Lower leg skin (tissue), 4 donors: Measurements from ENCODE around the gene LIFR. TPM values are rescaled to one million over a fixed set of nuclear protein-coding genes. Genes with fewer than 3 reads are reported as not detected.

Experiments used
- DNase-seq, 2 donors: peaks; one replicate each; pipeline ENCODE4 v3.0.0-alpha.2; 2019; ENCODE audit warnings: low spot score in 2 of 2
- H3K4me3 ChIP-seq: fragments of 200-600 bp; sonication (generic); 2 replicates; pipeline ENCODE4 v1.5.1; 2017; ENCODE audit warnings: mild to moderate bottlenecking, low read depth; ENCODE audit not compliant: poor library complexity, severe bottlenecking
- POLR2A ChIP-seq, 2 donors: fragments of 450-650 bp; IDR thresholded peaks; one replicate each; pipeline ENCODE4 v1.6.1; 2016 to 2017; ENCODE audit warnings: antibody characterized with exemption in 2 of 2, mild to moderate bottlenecking in 1 of 2, moderate library complexity in 1 of 2
- WGBS, 2 donors: methylation state at CpG; one replicate each; pipeline ENCODE4 v1.1.5; 2018; 5-methylcytosine and 5-hydroxymethylcytosine counted together
- intact Hi-C: fragments of 100-400 bp; cut with DNase I; formaldehyde crosslinking; loops from one replicate; pipeline ENCODE4 v1.15.0; 2023; ENCODE audit warnings: low total_unique reads
- total RNA-seq, 4 donors: library from RNA; depleted of rRNA; stranded (reverse); fragments of >200 nt; gene quantifications; one replicate each; pipeline ENCODE4 v1.1.0, GENCODE V29; 2016
- TF ChIP-seq, protein P1 (sequence below), 3 donors: fragments of 450-650 bp; IDR thresholded peaks; one replicate each; pipeline ENCODE4 v1.5.1; 2016; ENCODE audit warnings: antibody characterized with exemption in 3 of 3, mild to moderate bottlenecking in 3 of 3, moderate library complexity in 2 of 3

LIFR gene
- total RNA-seq, 4 donors from 2014 or later = 28.3 to 70.6 (median 42.1) TPM

GRCh38 chr5:38465702-38466423, 90.6 kb downstream of the LIFR start:
- intact Hi-C loops = no loop called here
- no peak for DNase-seq
- 72 to 80% methylated on average over 9 of the region's 9 CpGs for WGBS, 2 donors
- TF ChIP-seq POLR2A (IDR thresholded peaks at IDR 0.05) = no peak
- TF ChIP-seq, protein P1, sequence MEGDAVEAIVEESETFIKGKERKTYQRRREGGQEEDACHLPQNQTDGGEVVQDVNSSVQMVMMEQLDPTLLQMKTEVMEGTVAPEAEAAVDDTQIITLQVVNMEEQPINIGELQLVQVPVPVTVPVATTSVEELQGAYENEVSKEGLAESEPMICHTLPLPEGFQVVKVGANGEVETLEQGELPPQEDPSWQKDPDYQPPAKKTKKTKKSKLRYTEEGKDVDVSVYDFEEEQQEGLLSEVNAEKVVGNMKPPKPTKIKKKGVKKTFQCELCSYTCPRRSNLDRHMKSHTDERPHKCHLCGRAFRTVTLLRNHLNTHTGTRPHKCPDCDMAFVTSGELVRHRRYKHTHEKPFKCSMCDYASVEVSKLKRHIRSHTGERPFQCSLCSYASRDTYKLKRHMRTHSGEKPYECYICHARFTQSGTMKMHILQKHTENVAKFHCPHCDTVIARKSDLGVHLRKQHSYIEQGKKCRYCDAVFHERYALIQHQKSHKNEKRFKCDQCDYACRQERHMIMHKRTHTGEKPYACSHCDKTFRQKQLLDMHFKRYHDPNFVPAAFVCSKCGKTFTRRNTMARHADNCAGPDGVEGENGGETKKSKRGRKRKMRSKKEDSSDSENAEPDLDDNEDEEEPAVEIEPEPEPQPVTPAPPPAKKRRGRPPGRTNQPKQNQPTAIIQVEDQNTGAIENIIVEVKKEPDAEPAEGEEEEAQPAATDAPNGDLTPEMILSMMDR (IDR thresholded peaks at IDR 0.05) = no peak
- no peak overlapping the region for H3K4me3 ChIP-seq

DNA sequence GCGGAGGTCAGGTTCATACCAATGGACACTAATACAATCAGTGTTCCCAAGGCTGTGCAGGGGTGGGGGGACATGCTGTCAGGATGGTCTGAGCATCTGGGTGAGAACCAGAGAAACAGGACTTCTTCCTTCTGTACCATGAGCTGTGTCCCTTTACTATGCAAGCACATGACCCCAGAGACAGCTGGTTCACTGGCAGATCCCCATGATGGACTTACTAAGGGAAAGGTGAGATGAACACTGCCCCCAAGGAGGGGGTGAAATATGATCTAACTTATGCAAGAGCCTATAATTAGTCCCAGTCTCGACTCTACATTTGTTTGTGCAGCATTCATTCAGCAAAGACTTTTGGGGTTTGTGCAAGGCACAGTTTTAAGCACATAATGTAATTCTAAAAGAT, 91.4 kb downstream of the LIFR start:
- no peak overlapping the region for H3K4me3 ChIP-seq
- no peak for DNase-seq
- no peak for TF ChIP-seq POLR2A (IDR thresholded peaks at IDR 0.05)
- TF ChIP-seq, protein P1 (IDR thresholded peaks at IDR 0.05) = no peak
- WGBS, 2 donors = 57 to 70% methylated on average over 2 of the region's 2 CpGs
- intact Hi-C loops = no loop called here

DNA sequence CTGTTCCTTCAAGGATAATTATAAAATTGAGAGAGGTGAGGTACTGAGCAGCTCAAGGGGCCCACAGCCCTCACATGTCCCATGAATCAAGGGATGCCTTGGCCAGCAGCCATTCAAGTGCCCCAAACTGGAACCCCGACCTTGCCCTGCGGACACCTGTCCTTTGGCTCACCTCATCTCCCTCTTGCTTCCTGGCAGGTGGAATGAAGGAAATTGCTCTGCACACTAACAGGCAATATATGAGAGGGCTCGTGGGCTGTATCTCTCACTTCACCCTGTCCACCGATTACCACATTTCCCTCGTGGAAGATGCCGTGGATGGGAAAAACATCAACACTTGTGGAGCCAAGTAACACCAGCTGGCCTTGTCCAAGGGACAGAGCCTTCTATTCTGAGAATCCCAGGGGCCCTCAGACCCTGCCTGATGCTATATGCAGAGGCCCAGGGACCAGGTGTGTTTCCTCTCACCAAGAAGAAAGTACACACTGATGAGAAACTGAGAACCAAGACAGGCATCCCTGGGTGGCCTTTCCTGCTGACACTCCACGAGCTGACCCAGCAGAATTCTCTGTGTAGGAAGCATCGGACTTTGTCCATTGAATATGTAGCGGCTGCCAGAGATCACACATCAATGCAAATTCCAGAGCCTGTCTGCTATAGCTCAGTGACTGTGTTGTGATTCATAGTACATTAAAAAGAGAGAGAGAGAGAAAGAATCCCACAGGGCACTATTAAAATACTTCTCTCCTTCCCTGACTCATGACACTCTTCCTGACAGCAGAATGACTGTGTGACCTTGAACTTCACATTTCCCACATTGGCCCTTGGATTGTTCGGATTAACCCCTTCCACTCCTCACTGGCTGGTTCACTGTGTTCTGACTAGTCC, 92.6 kb downstream of the LIFR start:
- no peak for DNase-seq
- TF ChIP-seq POLR2A (IDR thresholded peaks at IDR 0.05) = no peak
- TF ChIP-seq, protein P1 (IDR thresholded peaks at IDR 0.05) = no peak
- intact Hi-C loops = no loop called here

GRCh38 chr5:38462976-38463633, 93.3 kb downstream of the LIFR start:
- TF ChIP-seq POLR2A (IDR thresholded peaks at IDR 0.05) = no peak
- TF ChIP-seq, protein P1 (IDR thresholded peaks at IDR 0.05) = no peak
- 51 to 55% methylated on average over 7 of the region's 7 CpGs for WGBS, 2 donors
- intact Hi-C loops = no loop called here
- H3K4me3 ChIP-seq = no peak overlapping the region
- DNase-seq = no peak

More for the DNA sequence above, 92.6 kb downstream of the LIFR start:
- no peak overlapping the region for H3K4me3 ChIP-seq
- 45 to 48% methylated on average over 10 of the region's 10 CpGs for WGBS, 2 donors

GRCh38 chr5:38458174-38458573, 98.3 kb downstream of the LIFR start:
- WGBS, 2 donors = 97% methylated on average over 8 of the region's 8 CpGs
- TF ChIP-seq, protein P1 (IDR thresholded peaks at IDR 0.05) = no peak
- TF ChIP-seq POLR2A (IDR thresholded peaks at IDR 0.05) = no peak
- H3K4me3 ChIP-seq = no peak overlapping the region
- no peak for DNase-seq
- intact Hi-C loops = no loop called here
